GM18498 (cell line): ENCODE results near the gene SFN.

Source experiments
- ATAC-seq: cut with Tn5 transposase; IDR thresholded peaks from one replicate; pipeline ENCODE4 v1.9.1; 2021; ENCODE audit warnings: mild to moderate bottlenecking, moderate library complexity; ENCODE audit not compliant: unreplicated experiment

The SFN gene

DNA sequence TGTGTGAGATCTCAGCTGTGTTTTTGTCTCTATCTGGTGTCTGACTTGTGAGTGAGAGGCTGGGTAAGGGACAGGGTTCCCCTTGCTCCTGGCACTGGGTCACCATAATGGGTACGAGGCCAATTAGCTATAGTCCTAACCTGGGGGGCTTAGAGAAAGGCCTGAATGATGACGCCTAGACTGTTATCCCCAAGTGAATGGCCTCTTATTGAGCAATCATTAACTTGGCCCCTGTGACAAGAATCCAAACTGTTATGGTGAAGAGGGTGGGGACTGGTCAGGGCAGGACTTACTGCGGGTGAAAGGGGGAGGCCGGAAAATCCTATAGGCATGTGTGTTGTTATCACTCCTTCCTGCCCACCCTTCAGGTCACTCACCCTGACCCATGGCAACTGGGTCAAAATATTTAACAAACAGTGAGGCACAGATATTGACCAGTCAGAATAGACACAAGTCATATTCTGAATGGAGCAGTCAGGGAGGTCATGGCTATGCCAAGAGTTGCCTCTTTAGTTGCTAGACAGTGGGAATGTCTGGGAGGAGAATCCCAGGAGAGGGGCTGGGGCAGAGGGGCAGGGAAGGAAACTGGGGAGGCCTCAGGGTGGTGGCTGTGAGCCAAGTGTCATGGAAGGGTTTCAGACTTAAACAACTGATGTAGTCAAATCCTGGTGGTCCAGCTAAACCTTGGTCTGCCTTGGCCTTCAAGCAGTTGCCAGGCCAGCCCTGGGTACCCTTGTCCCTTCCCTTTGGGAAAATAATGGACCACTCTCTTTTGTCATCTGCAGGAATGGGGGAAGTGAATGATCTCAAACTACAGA lies 47.6 kb downstream of the SFN start:
- ATAC-seq, result no peak

DNA sequence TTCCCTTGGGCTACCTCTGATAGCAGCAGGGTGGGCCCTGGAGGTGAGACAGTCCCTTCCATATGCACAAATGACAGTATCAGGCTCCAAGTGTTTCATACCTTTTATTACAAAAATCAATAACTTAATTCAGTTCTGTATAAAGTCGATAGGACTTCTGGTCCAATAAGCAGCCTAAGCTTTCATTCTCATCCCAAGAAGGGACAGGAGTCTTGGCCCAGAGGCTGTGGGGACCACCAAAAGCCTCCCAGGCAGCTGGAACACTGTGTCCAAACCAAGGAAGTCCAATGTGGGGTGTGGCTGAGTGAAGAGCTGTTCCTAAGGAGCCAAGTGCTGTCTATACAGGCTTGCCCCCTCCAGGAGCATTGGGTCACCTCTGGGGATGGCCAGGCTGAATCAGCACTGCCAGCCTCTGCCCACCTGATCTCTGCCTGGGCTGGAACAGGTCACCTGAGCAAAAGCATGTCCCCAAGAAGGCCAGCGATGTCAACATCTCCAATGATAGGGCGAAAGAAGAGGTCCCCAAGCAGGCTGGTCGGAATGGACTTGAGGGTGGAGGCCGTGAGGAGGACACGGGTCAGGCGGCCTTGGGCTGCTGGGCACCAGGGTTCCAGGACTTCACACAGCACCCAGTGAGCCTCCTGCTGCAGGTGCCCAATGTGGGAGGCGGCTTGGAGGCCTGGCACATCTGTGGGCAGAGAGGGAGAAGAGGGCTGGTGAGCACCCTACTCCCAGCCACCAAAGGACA lies 48.6 kb downstream of the SFN start:
- ATAC-seq, result no peak

DNA sequence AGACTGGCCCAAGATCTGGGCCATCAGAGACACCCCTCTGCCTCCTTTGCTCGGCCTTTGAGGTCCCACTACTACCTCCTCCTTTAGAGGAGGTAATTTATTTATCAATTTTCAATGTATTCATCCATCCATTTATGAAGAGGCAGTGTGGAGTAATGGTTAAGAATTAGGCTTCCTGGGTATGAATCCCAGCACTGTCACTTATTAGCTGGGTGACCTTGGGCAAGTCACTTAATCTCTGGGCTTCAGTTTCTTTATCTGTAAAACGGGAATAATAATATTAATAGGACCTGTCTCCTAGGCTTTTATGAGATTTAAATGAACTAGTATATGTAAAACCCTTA lies 49.2 kb downstream of the SFN start:
- no peak for ATAC-seq

DNA sequence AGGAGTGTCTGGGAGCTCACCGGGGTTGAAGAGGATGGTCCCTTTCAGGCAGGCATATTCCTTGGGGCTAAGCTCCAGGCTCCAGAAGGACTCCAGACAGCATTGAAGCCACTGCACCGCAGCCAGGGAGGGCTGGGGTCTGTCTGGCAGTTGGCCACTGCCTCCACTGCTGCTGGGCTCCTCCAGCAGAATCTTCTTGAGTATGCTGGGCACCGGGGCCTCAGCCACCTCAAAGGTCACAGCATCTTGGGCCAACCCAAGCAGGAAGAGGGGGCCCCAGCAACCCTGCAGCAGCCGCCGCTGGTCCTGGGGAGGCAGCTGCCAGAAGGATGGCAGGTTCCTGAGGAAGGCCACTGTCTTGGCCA lies 50.4 kb downstream of the SFN start:
- ATAC-seq, result no peak
